IMR-90 (cell line): ENCODE measurements around the gene RAB4B. TPM values are rescaled to one million over a fixed set of nuclear protein-coding genes. Genes with fewer than 3 reads are reported as not detected.

ENCODE experiments used
- ATAC-seq: fragments of 200-7000 bp; cut with Tn5 transposase; 2 replicates; pipeline ENCODE4 v1.9.1; 2020; ENCODE audit warnings: low read depth, mild to moderate bottlenecking, moderate library complexity
- BruUV-seq: library from RNA; stranded (reverse); fragments of 400-500 nt; replicated peaks from 2 replicates; lab custom pipeline; 2021; lab: Mats Ljungman, UMichigan
- CTCF ChIA-PET: fragments of 300-600 bp; formaldehyde crosslinking; extraction: SDS; loops from one replicate; lab custom pipeline; 2021; ENCODE audit warnings: antibody characterized with exemption; lab: Yijun Ruan, JAX
- POLR2A ChIA-PET: fragments of 300-600 bp; sonication (Branson Sonifier 250); formaldehyde crosslinking; loops from one replicate; lab custom pipeline; 2022; ENCODE audit warnings: antibody characterized with exemption; ENCODE audit not compliant: unreplicated experiment; lab: Charles Lee
- DNase-seq: peaks from one replicate; pipeline ENCODE4 v3.0.0; 2013
- H2AFZ ChIP-seq: replicated peaks from 2 replicates; pipeline ENCODE3; 2013; ENCODE audit warnings: low read length, mild to moderate bottlenecking; ENCODE audit not compliant: poor library complexity
- H2AK5ac ChIP-seq: 2 replicates; pipeline ENCODE4 v1.6.1; 2013; ENCODE audit warnings: low read depth, low read length, inconsistent platforms
- H2AK9ac ChIP-seq: replicated peaks from 2 replicates; pipeline ENCODE3; 2013; ENCODE audit warnings: mild to moderate bottlenecking, low read depth, low read length, moderate library complexity; ENCODE audit not compliant: poor library complexity
- H2BK120ac ChIP-seq: 2 replicates; pipeline ENCODE4 v1.6.1; 2013; ENCODE audit warnings: low read depth, low read length, inconsistent platforms
- H2BK15ac ChIP-seq: 3 replicates; pipeline ENCODE4 v1.6.1; 2013; ENCODE audit warnings: low read depth, low read length, inconsistent platforms
- H2BK20ac ChIP-seq: 2 replicates; pipeline ENCODE4 v1.6.1; 2013; ENCODE audit warnings: low read depth, mild to moderate bottlenecking, inconsistent platforms, low read length, moderate library complexity
- H2BK5ac ChIP-seq: 2 replicates; pipeline ENCODE4 v1.6.1; 2013; ENCODE audit warnings: mild to moderate bottlenecking, low read depth, low read length, inconsistent platforms; ENCODE audit not compliant: poor library complexity, severe bottlenecking
- H3K14ac ChIP-seq: replicated peaks from 2 replicates; pipeline ENCODE4 v1.6.1; 2013; ENCODE audit warnings: low read depth, low read length, inconsistent platforms
- H3K18ac ChIP-seq: 2 replicates; pipeline ENCODE4 v1.6.1; 2013; ENCODE audit warnings: low read depth, low read length, control low read depth
- H3K23ac ChIP-seq: 2 replicates; pipeline ENCODE4 v1.6.1; 2013; ENCODE audit warnings: low read depth, low read length, inconsistent platforms
- H3K27ac ChIP-seq: 2 replicates; pipeline ENCODE4 v1.5.1; 2013; ENCODE audit warnings: mild to moderate bottlenecking, control low read depth, low read length; ENCODE audit not compliant: insufficient read depth
- H3K27me3 ChIP-seq: 2 replicates; pipeline ENCODE4 v1.6.1; 2013; ENCODE audit warnings: low read length; ENCODE audit not compliant: control insufficient read depth, insufficient read depth
- H3K36me3 ChIP-seq: 2 replicates; pipeline ENCODE4 v1.6.1; 2013; ENCODE audit warnings: low read length, mixed read lengths; ENCODE audit not compliant: control insufficient read depth, insufficient read depth
- H3K4ac ChIP-seq: 2 replicates; pipeline ENCODE4 v1.6.1; 2013; ENCODE audit warnings: low read depth, low read length, inconsistent platforms
- H3K4me1 ChIP-seq: 2 replicates; pipeline ENCODE4 v1.6.1; 2013; ENCODE audit warnings: low read length, mixed read lengths; ENCODE audit not compliant: control insufficient read depth, insufficient read depth
- H3K4me2 ChIP-seq: 2 replicates; pipeline ENCODE4 v1.6.1; 2013; ENCODE audit warnings: low read depth, mild to moderate bottlenecking, control low read depth, low read length, moderate library complexity
- H3K4me3 ChIP-seq: 2 replicates; pipeline ENCODE4 v1.5.1; 2013; ENCODE audit warnings: low read depth, mild to moderate bottlenecking, control low read depth, low read length, moderate library complexity; ENCODE audit not compliant: insufficient read depth
- H3K56ac ChIP-seq: 2 replicates; pipeline ENCODE4 v1.6.1; 2013; ENCODE audit warnings: low read length, inconsistent platforms; ENCODE audit not compliant: insufficient read depth; ENCODE audit errors: extremely low read depth
- H3K79me1 ChIP-seq, 2 experiments: 2 replicates each; pipeline ENCODE4 v1.6.1; 2013; ENCODE audit warnings: low read length in 2 of 2, inconsistent platforms in 1 of 2, low read depth in 1 of 2
- H3K9ac ChIP-seq: 2 replicates; pipeline ENCODE4 v1.6.1; 2013; ENCODE audit warnings: low read depth, low read length, control low read depth
- H3K9me1 ChIP-seq: 2 replicates; pipeline ENCODE4 v1.6.1; 2013; ENCODE audit warnings: low read length, inconsistent platforms; ENCODE audit not compliant: insufficient read depth
- H3K9me3 ChIP-seq: 2 replicates; pipeline ENCODE4 v1.6.1; 2013; ENCODE audit warnings: low read length; ENCODE audit not compliant: control insufficient read depth, insufficient read depth
- H4K20me1 ChIP-seq: 2 replicates; pipeline ENCODE4 v1.6.1; 2013; ENCODE audit warnings: low read length, inconsistent platforms; ENCODE audit not compliant: insufficient read depth
- H4K5ac ChIP-seq: 2 replicates; pipeline ENCODE4 v1.6.1; 2013; ENCODE audit warnings: mild to moderate bottlenecking, low read depth, low read length, control low read depth
- H4K8ac ChIP-seq, 2 experiments: 2 replicates each; pipeline ENCODE4 v1.6.1; 2013; ENCODE audit warnings: low read depth in 2 of 2, low read length in 2 of 2, control low read depth in 1 of 2, inconsistent platforms in 1 of 2
- H4K91ac ChIP-seq: 2 replicates; pipeline ENCODE4 v1.6.1; 2013; ENCODE audit warnings: low read depth, low read length, inconsistent platforms; ENCODE audit not compliant: insufficient read depth
- MXI1 ChIP-seq: IDR thresholded peaks from 2 replicates; pipeline ENCODE4 v1.6.1; 2012; ENCODE audit warnings: low read depth, mild to moderate bottlenecking, low read length, moderate library complexity, borderline replicate concordance
- POLR2A ChIP-seq: IDR thresholded peaks from 2 replicates; pipeline ENCODE4 v1.6.1; 2012; ENCODE audit warnings: mild to moderate bottlenecking, low read depth, low read length
- SMC3 ChIP-seq: fragments of 150-350 bp; IDR thresholded peaks from 2 replicates; pipeline ENCODE4 v1.6.1; 2016; ENCODE audit warnings: low read depth, mild to moderate bottlenecking, antibody characterized with exemption, low read length, moderate library complexity
- WGBS, 2 experiments: methylation state at CpG; one replicate each; pipeline versions ENCODE4 v1.1.5 to v1.1.7; 2013; ENCODE audit warnings: missing lambda C conversion rate in 2 of 2; ENCODE audit not compliant: insufficient read length in 1 of 2; ENCODE audit errors: extremely low coverage in 2 of 2; 5-methylcytosine and 5-hydroxymethylcytosine counted together
- dilution Hi-C: fragments of 300-500 bp; cut with HindIII; formaldehyde crosslinking; loops from one replicate; pipeline ENCODE4 v1.14.3; 2018; ENCODE audit warnings: low sequenced_read_pairs; ENCODE audit not compliant: unreplicated experiment
- in situ Hi-C: fragments of 300-500 bp; cut with MboI; formaldehyde crosslinking; loops from 3 replicates; pipeline ENCODE4 v1.14.3; 2019; ENCODE audit warnings: low sequenced_read_pairs, inconsistent platforms, mixed read lengths
- intact Hi-C: fragments of 100-400 bp; cut with micrococcal nuclease; formaldehyde crosslinking; loops from 2 replicates; pipeline ENCODE4 v1.10.0; 2022
- polyA plus RNA-seq, 3 experiments: library from polyadenylated mRNA; depleted of rRNA; stranded (reverse); fragments of >200 nt; gene quantifications; 2 replicates each; pipeline ENCODE4 v1.2.3, GENCODE V29; 2012; ENCODE audit warnings: low replicate concordance in 1 of 3
- total RNA-seq: library from RNA; depleted of rRNA; stranded (reverse); fragments of >200 nt; gene quantifications from 2 replicates; pipeline ENCODE4 v1.2.3, GENCODE V29; 2012
- TF ChIP-seq, protein P1 (sequence below): fragments of 150-350 bp; IDR thresholded peaks from 2 replicates; pipeline ENCODE4 v1.6.1; 2016; ENCODE audit warnings: low read depth, mild to moderate bottlenecking, low read length, moderate library complexity, borderline replicate concordance

RAB4B gene
- total and polyA plus RNA-seq, 2 of the 4 experiments (the other 2 are of a cell fraction) = 7.9 to 21.4 TPM

DNA sequence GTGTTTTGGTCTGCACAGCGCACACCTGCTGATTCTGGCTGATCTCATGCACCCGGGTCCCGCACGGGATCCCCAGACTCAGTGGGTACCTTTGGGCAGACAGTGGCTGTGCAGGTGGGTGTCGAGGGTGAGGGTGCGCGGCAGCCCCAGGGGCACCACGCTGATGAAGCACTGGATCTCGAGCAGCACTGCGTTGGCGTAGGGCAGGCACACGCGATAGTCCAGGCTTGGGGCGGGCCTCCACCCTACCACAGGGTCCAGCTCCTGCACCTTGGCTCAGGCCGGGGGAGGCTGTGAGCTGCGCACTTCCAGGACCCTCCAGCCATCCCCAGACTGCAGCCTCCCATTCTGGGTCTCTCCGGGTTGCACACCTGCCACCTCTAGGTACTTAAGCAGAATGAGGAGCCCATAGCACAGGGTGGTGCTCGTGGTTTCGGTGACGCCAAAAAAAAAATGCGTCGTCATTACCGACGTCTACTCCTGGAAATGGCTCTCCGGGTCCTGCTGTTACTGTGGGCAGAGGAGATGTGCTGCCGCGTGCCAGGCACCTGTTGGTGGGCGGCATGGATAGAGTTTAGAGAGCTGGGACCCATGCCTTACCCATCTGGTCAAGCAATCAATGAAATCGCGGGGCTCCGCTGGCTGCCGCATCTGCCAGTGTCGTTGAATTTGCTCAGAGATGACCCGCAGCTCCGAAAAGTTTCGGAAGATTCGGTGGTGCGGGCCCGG is 31.5 kb downstream of the RAB4B start:
- Histone ChIP-seq H4K5ac (no peak overlapping the region), H2AK9ac (no peak overlapping the region), H2BK5ac (no peak overlapping the region), H3K9me3 (no peaks in the 10 kb centered on the region), H3K18ac (no peak overlapping the region), H2BK15ac (no peak overlapping the region), H3K36me3 (peaks cover 39% of the 10 kb centered on the region), H3K9me1 (peaks cover 7% of the 10 kb centered on the region), H3K14ac (no peak overlapping the region), H4K8ac (no peak overlapping the region), H3K23ac (no peak overlapping the region), H2AFZ (no peak overlapping the region), H3K27me3 (no peaks in the 10 kb centered on the region), H2BK20ac (no peak overlapping the region), H2AK5ac (no peak overlapping the region), H3K27ac (no peak overlapping the region), H4K91ac (no peak overlapping the region), H3K4ac (no peak overlapping the region), H3K79me1 (peaks cover 24 to 62% of the 10 kb centered on the region in 2 experiments), H2BK120ac (no peak overlapping the region), H3K4me2 (no peak overlapping the region), H3K4me3 (no peak overlapping the region), H3K56ac (no peak overlapping the region), H4K20me1 (peaks cover 52% of the 10 kb centered on the region), H3K4me1 (peaks cover 15% of the 10 kb centered on the region), H3K9ac (no peak overlapping the region)
- intact Hi-C loops (loop anchor here (5.0 kb wide), 1 partner anchor 147 kb away; no protein-coding TSS in a partner anchor), in situ Hi-C loops (loop anchor here (5.0 kb wide), 1 partner anchor 147 kb away; no protein-coding TSS in a partner anchor), dilution Hi-C loops (no loop called here)
- ChIA-PET CTCF (no interaction called here), POLR2A (no interaction called here)
- BruUV-seq = no TSS peak
- TF ChIP-seq POLR2A (no peak), MXI1 (no peak), SMC3 (no peak)
- TF ChIP-seq, protein P1, sequence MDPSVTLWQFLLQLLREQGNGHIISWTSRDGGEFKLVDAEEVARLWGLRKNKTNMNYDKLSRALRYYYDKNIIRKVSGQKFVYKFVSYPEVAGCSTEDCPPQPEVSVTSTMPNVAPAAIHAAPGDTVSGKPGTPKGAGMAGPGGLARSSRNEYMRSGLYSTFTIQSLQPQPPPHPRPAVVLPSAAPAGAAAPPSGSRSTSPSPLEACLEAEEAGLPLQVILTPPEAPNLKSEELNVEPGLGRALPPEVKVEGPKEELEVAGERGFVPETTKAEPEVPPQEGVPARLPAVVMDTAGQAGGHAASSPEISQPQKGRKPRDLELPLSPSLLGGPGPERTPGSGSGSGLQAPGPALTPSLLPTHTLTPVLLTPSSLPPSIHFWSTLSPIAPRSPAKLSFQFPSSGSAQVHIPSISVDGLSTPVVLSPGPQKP = no peak
- WGBS, 2 experiments = 99% methylated on average over 16 of the region's 39 CpGs; no CpG with 5 or more reads in 1 of the 2 experiments
- DNase-seq (no peak), ATAC-seq (no peak)
